Measurements from ENCODE around the gene GRK5.

DNA sequence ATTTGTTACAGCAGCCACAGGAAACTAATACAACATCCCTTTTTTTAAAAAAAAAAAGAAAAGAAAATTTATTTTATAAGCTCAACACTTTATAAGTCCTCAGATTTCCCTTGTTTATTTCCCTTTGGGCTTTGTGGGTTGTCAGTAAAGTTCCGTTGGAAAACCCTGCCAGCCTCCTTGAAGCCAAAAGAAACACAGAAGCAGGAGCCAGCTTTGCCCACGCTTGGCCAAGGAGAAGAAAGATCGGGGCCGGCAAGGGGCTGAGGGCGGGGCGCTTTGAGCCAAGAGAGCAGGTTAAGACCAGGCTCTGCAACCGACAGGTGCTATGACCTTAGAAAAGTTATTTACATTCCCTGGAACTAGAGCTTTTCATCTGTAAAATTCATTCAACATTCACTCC lies 262.5 kb downstream of the GRK5 start:
- TF ChIP-seq POLR2AphosphoS5 (IDR thresholded peaks at IDR 0.05; ENCODE audit: low read depth, low read length) (no peak), POLR2A (IDR thresholded peaks at IDR 0.05; ENCODE audit: low read depth, low read length) (no peak), SPI1 (IDR thresholded peaks at IDR 0.05; ENCODE audit: low read depth, low read length) (no peak)
